PFSK-1 (cell line): Measurements from ENCODE around the gene KIAA0753.

ENCODE experiments used
- FOXP2 ChIP-seq: optimal IDR thresholded peaks from 2 replicates; pipeline ENCODE3; 2011; ENCODE audit warnings: borderline replicate concordance, control low read depth, inconsistent platforms; ENCODE audit not compliant: insufficient read depth; ENCODE audit errors: extremely low read length, extremely low read depth
- POLR2AphosphoS5 ChIP-seq: IDR thresholded peaks from 2 replicates; pipeline ENCODE4 v1.6.1; 2012; ENCODE audit warnings: low read depth, mild to moderate bottlenecking, control low read depth, low read length, moderate library complexity
- REST ChIP-seq, 2 experiments: IDR thresholded peaks; 2 replicates each; pipeline versions ENCODE4 v1.6.1 to v1.8.0; 2011 to 2012; ENCODE audit warnings: low read depth in 2 of 2, low read length in 2 of 2, control low read depth in 1 of 2, inconsistent platforms in 1 of 2, mild to moderate bottlenecking in 1 of 2, moderate library complexity in 1 of 2; ENCODE audit not compliant: insufficient read depth in 1 of 2
- SIN3A ChIP-seq: IDR thresholded peaks from 2 replicates; pipeline ENCODE4 v1.6.1; 2012; ENCODE audit warnings: mild to moderate bottlenecking, low read length, moderate library complexity, borderline replicate concordance; ENCODE audit not compliant: insufficient read depth
- TAF1 ChIP-seq: IDR thresholded peaks from 2 replicates; pipeline ENCODE4 v1.6.1; 2012; ENCODE audit warnings: low read length, control low read depth, borderline replicate concordance; ENCODE audit not compliant: insufficient read depth

Gene KIAA0753

GRCh38 chr17:6571452-6571781 is 69.1 kb downstream of the KIAA0753 start:
- TF ChIP-seq SIN3A (no peak), REST (IDR thresholded peaks at IDR 0.05; ENCODE audit: insufficient read depth in 1 of 2, low read depth in 2 of 2, low read length in 2 of 2) (no peak), FOXP2 (no peak), TAF1 (no peak), POLR2AphosphoS5 (no peak)

GRCh38 chr17:6570731-6571451 is 69.6 kb downstream of the KIAA0753 start:
- TF ChIP-seq TAF1 (no peak), POLR2AphosphoS5 (no peak), REST (IDR thresholded peaks at IDR 0.05; ENCODE audit: insufficient read depth in 1 of 2, low read depth in 2 of 2, low read length in 2 of 2) (no peak), SIN3A (no peak), FOXP2 (no peak)

GRCh38 chr17:6569370-6570285 is 70.9 kb downstream of the KIAA0753 start:
- TF ChIP-seq FOXP2 (no peak), TAF1 (no peak), REST (IDR thresholded peaks at IDR 0.05; ENCODE audit: insufficient read depth in 1 of 2, low read depth in 2 of 2, low read length in 2 of 2) (no peak), POLR2AphosphoS5 (no peak), SIN3A (no peak)

- TF ChIP-seq FOXP2 = no peak
- TF ChIP-seq REST (IDR thresholded peaks at IDR 0.05; ENCODE audit: insufficient read depth in 1 of 2, low read depth in 2 of 2, low read length in 2 of 2) = no peak
- TF ChIP-seq TAF1 = no peak
- no peak for TF ChIP-seq POLR2AphosphoS5
- TF ChIP-seq SIN3A = no peak
These were observed 72.2 kb downstream of the KIAA0753 start for GRCh38 chr17:6568184-6568758.
